Measurements from ENCODE around the gene TPM1.

DNA sequence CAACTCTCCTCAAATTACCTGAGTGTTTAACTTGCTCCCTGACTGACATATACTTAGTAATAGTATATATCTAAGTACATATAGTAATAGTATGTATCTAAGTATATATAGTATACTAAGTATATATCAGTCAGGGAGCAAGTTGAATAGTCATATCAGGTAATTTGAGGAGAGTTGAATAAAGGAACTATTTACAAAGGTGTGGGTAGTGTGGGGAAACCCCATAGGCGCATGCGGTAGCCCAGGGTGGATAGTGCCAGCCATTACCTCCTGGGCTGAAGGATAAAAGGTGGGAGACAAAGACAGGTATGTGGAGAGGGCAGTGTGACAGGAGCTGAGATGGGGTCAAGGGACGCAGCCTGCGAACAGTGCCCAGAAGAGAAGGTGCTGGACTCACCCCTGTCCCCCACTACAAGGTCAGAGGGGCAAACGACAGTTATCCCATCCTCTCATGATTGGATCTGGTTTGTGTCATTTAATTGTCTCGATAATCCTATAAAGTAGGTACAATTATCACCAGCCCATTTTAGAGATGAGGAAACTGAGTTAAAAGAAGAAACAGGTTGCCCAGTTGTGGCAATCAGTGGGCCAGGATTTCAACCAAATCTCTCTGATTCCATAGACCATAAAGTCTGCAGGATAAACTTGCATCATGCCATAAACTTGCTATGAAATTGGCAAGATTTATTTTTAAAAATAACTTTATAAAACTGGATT lies 34.1 kb upstream of the TPM1 start:
- no peak for TF ChIP-seq EZH2 (IDR thresholded peaks at IDR 0.05; ENCODE audit: insufficient read depth, poor library complexity, severe bottlenecking)
- TF ChIP-seq EZH2phosphoT487 (IDR thresholded peaks at IDR 0.05; ENCODE audit: insufficient read depth, low read depth): no peak

Data from GM23248 (cell line).